T-helper 9 cell (primary cell): Measurements from ENCODE around the gene MAP3K19.
A peak's percentile ranks its signal among the peaks of the same experiment; 100 is the strongest.

Experiments
- DNase-seq: peaks from one replicate; pipeline ENCODE4 v3.0.0-alpha.2; 2020

The MAP3K19 gene

GRCh38 chr2:134926231-134926931 lies 120.9 kb downstream of the MAP3K19 start:
- no peak for DNase-seq

GRCh38 chr2:134924912-134925311 lies 122.3 kb downstream of the MAP3K19 start:
- DNase-seq = no peak

GRCh38 chr2:134919341-134920210 lies 127.7 kb downstream of the MAP3K19 start:
- peak; percentile 24 for DNase-seq

GRCh38 chr2:134918526-134919340 lies 128.5 kb downstream of the MAP3K19 start, which contains the start of gene CCNT2:
CCNT2 (plus strand) TSS chr2:134918822; CDS start chr2:134918855, 33 bp downstream.
- peak; percentile 99 for DNase-seq

- DNase-seq = peak; percentile 77
Observed at GRCh38 chr2:134917888-134918525, 129.2 kb downstream of the MAP3K19 start.

- DNase-seq = no peak
Observed at GRCh38 chr2:134917360-134917865, 129.8 kb downstream of the MAP3K19 start.
